Bronchial epithelial cell (primary cell): ENCODE measurements around the gene TRAPPC4. TPM values are rescaled to one million over a fixed set of nuclear protein-coding genes. Genes with fewer than 3 reads are reported as not detected.

Source experiments
- DNase-seq: peaks from one replicate; pipeline ENCODE4 v3.0.0-alpha.2; 2010; ENCODE audit warnings: low read depth
- FAIRE-seq: peaks from 2 replicates; lab custom pipeline; 2011; peaks lifted over from hg19 to GRCh38; lab: Jason Lieb, UNC
- H3K27me3 ChIP-seq: 2 replicates; pipeline ENCODE4 v1.5.1; 2011; ENCODE audit warnings: low read length; ENCODE audit not compliant: control insufficient read depth, insufficient read depth
- H3K36me3 ChIP-seq: 2 replicates; pipeline ENCODE4 v1.5.1; 2011; ENCODE audit warnings: low read length; ENCODE audit not compliant: control insufficient read depth, insufficient read depth
- H3K4me3 ChIP-seq: 2 replicates; pipeline ENCODE4 v1.5.1; 2011; ENCODE audit warnings: mild to moderate bottlenecking, low read depth, low read length, control low read depth
- CTCF ChIP-seq: IDR thresholded peaks from 2 replicates; pipeline ENCODE4 v1.5.1; 2011; ENCODE audit warnings: mild to moderate bottlenecking, moderate library complexity, low read length, control low read depth, inconsistent platforms; ENCODE audit not compliant: insufficient read depth, severe bottlenecking
- total RNA-seq: library from RNA; depleted of rRNA; stranded (reverse); fragments of >200 nt; gene quantifications from 2 replicates; pipeline ENCODE4 v1.2.1, GENCODE V29; 2014

Gene TRAPPC4
- total RNA-seq, 1 donor from 2014 or later: 115 TPM

DNA sequence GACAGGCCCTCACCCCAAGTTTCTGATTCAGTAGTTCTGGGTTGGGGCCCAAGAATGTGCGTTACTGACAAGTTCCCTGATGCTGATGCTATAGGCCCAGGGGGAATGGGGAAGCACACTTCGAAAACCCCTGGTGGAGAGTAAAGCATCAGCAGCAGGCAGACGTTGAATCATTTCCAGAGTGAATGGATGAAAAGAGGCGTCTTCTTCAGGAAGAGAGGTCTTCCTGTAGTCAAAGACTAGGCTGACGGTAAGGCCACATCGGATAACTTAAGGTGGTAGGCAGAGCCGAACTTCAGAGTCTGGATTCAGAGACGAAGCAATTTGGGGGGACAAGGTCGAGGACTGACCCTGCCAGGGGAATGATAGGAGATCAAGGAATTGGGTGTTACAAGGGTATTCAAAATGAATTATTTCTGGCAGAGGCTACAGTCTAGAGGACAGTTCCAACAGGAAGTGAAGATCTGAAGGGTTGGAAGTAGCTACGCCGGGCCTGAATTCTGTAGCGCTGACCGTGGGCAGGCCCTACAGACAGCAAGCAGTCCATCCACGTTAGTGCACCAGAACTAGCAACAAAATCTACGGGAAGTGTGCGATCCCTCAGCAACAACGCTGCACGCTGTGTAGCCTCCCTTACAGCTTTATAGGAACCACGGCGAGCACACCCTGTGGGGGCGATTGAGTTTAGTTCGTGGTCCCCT is 21.5 kb upstream of the TRAPPC4 start:
- DNase-seq (no peak), FAIRE-seq (no peak)
- H3K4me3 ChIP-seq: peak overlapping the region; percentile 65

GRCh38 chr11:118997627-118998387 is 20.8 kb upstream of the TRAPPC4 start, which contains the start of gene CENATAC:
Gene CENATAC (plus strand): TSS chr11:118998138. CDS start chr11:118998198, 60 bp downstream.
- FAIRE-seq: no peak
- DNase-seq: peak; percentile 79
- TF ChIP-seq CTCF: peak; percentile 11
- H3K4me3 ChIP-seq: peak within 1 kb of the TSS; percentile 65
- H3K27me3 ChIP-seq: no peaks in the 10 kb centered on the region
- H3K36me3 ChIP-seq: peaks cover 1% of the 10 kb centered on the region

More for the DNA sequence above, 21.5 kb upstream of the TRAPPC4 start:
- peak; percentile 2 for TF ChIP-seq CTCF
- H3K36me3 ChIP-seq: peaks cover 1% of the 10 kb centered on the region
- H3K27me3 ChIP-seq: no peaks in the 10 kb centered on the region

GRCh38 chr11:118998388-118998717 is 20.2 kb upstream of the TRAPPC4 start:
- DNase-seq: peak; percentile 25

GRCh38 chr11:118998822-118999221 is 19.7 kb upstream of the TRAPPC4 start:
- FAIRE-seq: no peak
- DNase-seq: peak; percentile 78
- Histone ChIP-seq H3K36me3 (peaks cover 3% of the 10 kb centered on the region), H3K4me3 (peak overlapping the region; percentile 65), H3K27me3 (no peaks in the 10 kb centered on the region)
- no peak for TF ChIP-seq CTCF

More at GRCh38 chr11:118998388-118998717, 20.2 kb upstream of the TRAPPC4 start:
- H3K27me3 ChIP-seq: no peaks in the 10 kb centered on the region
- no peak for TF ChIP-seq CTCF
- no peak for FAIRE-seq
- H3K36me3 ChIP-seq: peaks cover 3% of the 10 kb centered on the region
- H3K4me3 ChIP-seq: peak overlapping the region; percentile 65

DNA sequence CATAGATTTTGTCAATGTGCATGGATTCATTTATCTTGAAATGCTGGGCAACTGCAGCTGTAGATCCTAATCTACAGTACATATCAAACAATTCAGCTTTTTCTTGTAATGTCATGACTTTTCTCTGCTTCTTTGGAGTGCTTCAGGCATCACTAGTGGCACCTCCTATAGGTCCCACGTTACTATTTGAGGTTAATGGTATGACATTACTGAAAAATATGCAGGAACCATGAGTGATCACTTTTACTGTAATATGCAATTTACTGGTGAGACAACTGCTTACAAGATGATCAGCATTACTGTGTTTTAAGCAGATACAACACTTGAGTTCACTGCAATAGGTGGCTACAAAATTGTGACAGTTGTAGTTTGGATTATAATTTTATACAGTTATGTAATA is 17.7 kb upstream of the TRAPPC4 start:
- FAIRE-seq: no peak

More for the DNA sequence above, 17.7 kb upstream of the TRAPPC4 start:
- peak; percentile 47 for DNase-seq
- Histone ChIP-seq H3K36me3 (peaks cover 5% of the 10 kb centered on the region), H3K4me3 (no peak overlapping the region), H3K27me3 (no peaks in the 10 kb centered on the region)
- no peak for TF ChIP-seq CTCF
